Astrocyte of the cerebellum (primary cell): ENCODE results near the gene RPRM.
"Not testable (repeated sequence)": the region's sequence is repeated elsewhere in the genome, so short reads cannot be mapped to it uniquely, and the experiment has no call there.

ENCODE experiments used
- DNase-seq: peaks from one replicate; pipeline ENCODE4 v3.0.0-alpha.2; 2011; ENCODE audit warnings: low read depth
- H3K4me3 ChIP-seq: 2 replicates; pipeline ENCODE4 v1.5.1; 2011; ENCODE audit warnings: mild to moderate bottlenecking, low read depth, low read length, moderate library complexity
- CTCF ChIP-seq: IDR thresholded peaks from 2 replicates; pipeline ENCODE4 v1.5.1; 2012; ENCODE audit warnings: low read length, low read depth, moderate library complexity, mild to moderate bottlenecking; ENCODE audit errors: missing control alignments
- in situ Hi-C: cut with HindIII; loops from 2 replicates; pipeline ENCODE4 v1.10.0; 2017; ENCODE audit warnings: low sequenced_read_pairs

The RPRM gene

GRCh38 chr2:153462338-153462859 is 16.2 kb downstream of the RPRM start:
- no peak overlapping the region for H3K4me3 ChIP-seq
- TF ChIP-seq CTCF: no peak
- in situ Hi-C loops: no loop called here
- DNase-seq: no peak

GRCh38 chr2:153461453-153461852 is 17.1 kb downstream of the RPRM start:
- H3K4me3 ChIP-seq: no peak overlapping the region
- no peak for TF ChIP-seq CTCF
- DNase-seq: no peak
- in situ Hi-C loops: no loop called here

- TF ChIP-seq CTCF: no peak
- H3K4me3 ChIP-seq: no peak overlapping the region
- DNase-seq: no peak
- in situ Hi-C loops: no loop called here
Observed at GRCh38 chr2:153455861-153456260, 22.7 kb downstream of the RPRM start.

GRCh38 chr2:153455403-153455802 is 23.2 kb downstream of the RPRM start:
- TF ChIP-seq CTCF: no peak
- no peak for DNase-seq
- H3K4me3 ChIP-seq: no peak overlapping the region
- in situ Hi-C loops: no loop called here

- no peak overlapping the region for H3K4me3 ChIP-seq
- in situ Hi-C loops: no loop called here
- no peak for DNase-seq
- TF ChIP-seq CTCF: no peak
Observed at GRCh38 chr2:153451611-153452010, 27.0 kb downstream of the RPRM start.

GRCh38 chr2:153443106-153443505 is 35.5 kb downstream of the RPRM start:
- no peak overlapping the region for H3K4me3 ChIP-seq
- no peak for DNase-seq
- no peak for TF ChIP-seq CTCF
- in situ Hi-C loops: no loop called here

- DNase-seq, in situ Hi-C loops, H3K4me3 ChIP-seq: not testable (repeated sequence)
Observed at GRCh38 chr2:153442616-153443015, 35.9 kb downstream of the RPRM start.

GRCh38 chr2:153440090-153440489 is 38.5 kb downstream of the RPRM start:
- H3K4me3 ChIP-seq, in situ Hi-C loops, DNase-seq: not testable (repeated sequence)
